ENCODE data around the gene SPRY1.

The SPRY1 gene

GRCh38 chr4:123396307-123397143 is at the start of gene SPRY1:
Gene SPRY1 (plus strand): TSS chr4:123396795. CDS start chr4:123401592, 4,797 bp downstream.
- peak; percentile 74 for FAIRE-seq

GRCh38 chr4:123346951-123347350 is 49.6 kb upstream of the SPRY1 start:
- no peak for FAIRE-seq

- FAIRE-seq = no peak
Measured at GRCh38 chr4:123348946-123349345, 47.6 kb upstream of the SPRY1 start.

GRCh38 chr4:123349421-123350190 is 47.0 kb upstream of the SPRY1 start:
- FAIRE-seq = no peak

GRCh38 chr4:123350191-123350544 is 46.4 kb upstream of the SPRY1 start:
- FAIRE-seq = no peak

- FAIRE-seq = no peak
Measured at GRCh38 chr4:123350726-123351125, 45.9 kb upstream of the SPRY1 start.

- FAIRE-seq = no peak
Measured at GRCh38 chr4:123351713-123352112, 44.9 kb upstream of the SPRY1 start.

GRCh38 chr4:123352240-123352945 is 44.2 kb upstream of the SPRY1 start:
- no peak for FAIRE-seq

- no peak for FAIRE-seq
Measured at GRCh38 chr4:123352966-123353365, 43.6 kb upstream of the SPRY1 start.

GRCh38 chr4:123353656-123354055 is 42.9 kb upstream of the SPRY1 start:
- no peak for FAIRE-seq

- no peak for FAIRE-seq
Measured at GRCh38 chr4:123354701-123355100, 41.9 kb upstream of the SPRY1 start.

- FAIRE-seq = no peak
Measured at GRCh38 chr4:123356921-123357320, 39.7 kb upstream of the SPRY1 start.

GRCh38 chr4:123359449-123360315 is 36.9 kb upstream of the SPRY1 start:
- FAIRE-seq = no peak

- no peak for FAIRE-seq
Measured at GRCh38 chr4:123361195-123361861, 35.3 kb upstream of the SPRY1 start.

GRCh38 chr4:123362103-123362502 is 34.5 kb upstream of the SPRY1 start:
- no peak for FAIRE-seq

- FAIRE-seq = no peak
Measured at GRCh38 chr4:123363729-123364128, 32.9 kb upstream of the SPRY1 start.

- no peak for FAIRE-seq
Measured at GRCh38 chr4:123364906-123365305, 31.7 kb upstream of the SPRY1 start.

- FAIRE-seq = no peak
Measured at GRCh38 chr4:123365412-123365811, 31.2 kb upstream of the SPRY1 start.

- no peak for FAIRE-seq
Measured at GRCh38 chr4:123366144-123366748, 30.3 kb upstream of the SPRY1 start.

GRCh38 chr4:123378794-123379193 is 17.8 kb upstream of the SPRY1 start:
- no peak for FAIRE-seq

GRCh38 chr4:123379392-123379791 is 17.2 kb upstream of the SPRY1 start:
- FAIRE-seq = no peak
